ENCODE measurements around the gene HAGH. TPM values are rescaled to one million over a fixed set of nuclear protein-coding genes. Genes with fewer than 3 reads are reported as not detected.

The HAGH gene
- total and polyA plus RNA-seq, 4 experiments from 2014 or later: 54.3 to 77.8 (median 68.5) TPM

GRCh38 chr16:1768767-1769401, 57.7 kb downstream of the HAGH start:
- Mint-ChIP-seq H3K27ac (peak overlapping the region in 1 of 7 donors; percentile 82), H3K27me3 (no peaks in the 10 kb centered on the region), H3K4me3 (peak overlapping the region in 1 of 8 donors; percentile 9), H3K4me1 (peaks cover 8 to 20% (median 14%) of the 10 kb centered on the region in 4 donors), H3K9me3 (no peaks in the 10 kb centered on the region), H3K36me3 (peaks cover 4 to 28% of the 10 kb centered on the region in 2 donors)
- POLR2A ChIA-PET (ENCODE audit: partially characterized antibody): interaction anchor here (1.1 to 11.4 kb wide), 3 partner anchors 11 to 405 kb away, joined by 3 to 185 read pairs (median 66); partner anchors contain the start of genes MAPK8IP3, NUBP2 and SPSB3
- no peak for DNase-seq
- CTCF ChIA-PET (ENCODE audit: partially characterized antibody): no interaction called here
- Histone ChIP-seq H3K27ac (ENCODE audit: low read depth, low read length) (no peak overlapping the region), H3K4me1 (ENCODE audit: insufficient read depth, low read length) (peaks cover 17% of the 10 kb centered on the region), H3K36me3 (ENCODE audit: insufficient read depth, low read length) (peaks cover 12% of the 10 kb centered on the region), H3K27me3 (ENCODE audit: insufficient read depth, low read length) (no peaks in the 10 kb centered on the region), H3K9me3 (ENCODE audit: control insufficient read depth in 1 of 2, low read length in 2 of 2) (no peaks in the 10 kb centered on the region), H3K4me3 (ENCODE audit: low read length in 2 of 2) (no peak overlapping the region)
- intact Hi-C loops (cut with micrococcal nuclease): no loop called here

GRCh38 chr16:1768061-1768766, 58.4 kb downstream of the HAGH start:
- ChIA-PET POLR2A (ENCODE audit: partially characterized antibody) (interaction anchor here (9.4 to 11.4 kb wide), 2 partner anchors 12 to 61 kb away, joined by 66 to 185 read pairs; partner anchors contain the start of genes MAPK8IP3, NUBP2 and SPSB3), CTCF (ENCODE audit: partially characterized antibody) (no interaction called here)
- Histone ChIP-seq H3K27me3 (ENCODE audit: insufficient read depth, low read length) (no peaks in the 10 kb centered on the region), H3K9me3 (ENCODE audit: control insufficient read depth in 1 of 2, low read length in 2 of 2) (no peaks in the 10 kb centered on the region), H3K27ac (ENCODE audit: low read depth, low read length) (no peak overlapping the region), H3K36me3 (ENCODE audit: insufficient read depth, low read length) (peaks cover 12% of the 10 kb centered on the region), H3K4me1 (ENCODE audit: insufficient read depth, low read length) (peaks cover 14% of the 10 kb centered on the region), H3K4me3 (ENCODE audit: low read length in 2 of 2) (no peak overlapping the region)
- Mint-ChIP-seq H3K4me3 (no peak overlapping the region), H3K4me1 (peaks cover 6 to 18% (median 13%) of the 10 kb centered on the region in 4 donors), H3K9me3 (no peaks in the 10 kb centered on the region), H3K36me3 (peaks cover 4 to 28% of the 10 kb centered on the region in 2 donors), H3K27ac (peak overlapping the region in 2 of 7 donors; percentile 18 to 19), H3K27me3 (no peaks in the 10 kb centered on the region)
- intact Hi-C loops (cut with micrococcal nuclease): no loop called here
- DNase-seq: no peak

GRCh38 chr16:1767116-1767994, 59.3 kb downstream of the HAGH start:
- Mint-ChIP-seq H3K4me3 (no peak overlapping the region), H3K4me1 (peaks cover 6 to 17% (median 12%) of the 10 kb centered on the region in 4 donors), H3K27me3 (no peaks in the 10 kb centered on the region), H3K9me3 (no peaks in the 10 kb centered on the region), H3K36me3 (peaks cover 4 to 26% of the 10 kb centered on the region in 2 donors), H3K27ac (peak overlapping the region in 1 of 7 donors; percentile 24)
- H3K4me3 ChIP-seq (ENCODE audit: low read length in 2 of 2): no peak overlapping the region
- H3K27me3 ChIP-seq (ENCODE audit: insufficient read depth, low read length): no peaks in the 10 kb centered on the region
- DNase-seq: no peak
- POLR2A ChIA-PET (ENCODE audit: partially characterized antibody): interaction anchor here (9.4 to 11.4 kb wide), 2 partner anchors 13 to 61 kb away, joined by 66 to 185 read pairs; partner anchors contain the start of genes MAPK8IP3, NUBP2 and SPSB3
- H3K27ac ChIP-seq (ENCODE audit: low read depth, low read length): no peak overlapping the region
- peaks cover 21% of the 10 kb centered on the region for H3K36me3 ChIP-seq (ENCODE audit: insufficient read depth, low read length)
- intact Hi-C loops (cut with micrococcal nuclease): no loop called here
- peaks cover 13% of the 10 kb centered on the region for H3K4me1 ChIP-seq (ENCODE audit: insufficient read depth, low read length)
- H3K9me3 ChIP-seq (ENCODE audit: control insufficient read depth in 1 of 2, low read length in 2 of 2): no peaks in the 10 kb centered on the region
- CTCF ChIA-PET (ENCODE audit: partially characterized antibody): no interaction called here

- H3K27me3 Mint-ChIP-seq: no peaks in the 10 kb centered on the region
- no peaks in the 10 kb centered on the region for H3K9me3 Mint-ChIP-seq
- H3K4me1 Mint-ChIP-seq: peaks cover under 1 to 10% (median 6%) of the 10 kb centered on the region in 4 donors
- H3K27ac Mint-ChIP-seq: peak overlapping the region in 1 of 7 donors; percentile 24
- no peak for DNase-seq
- peaks cover 24% of the 10 kb centered on the region for H3K36me3 ChIP-seq (ENCODE audit: insufficient read depth, low read length)
- intact Hi-C loops (cut with micrococcal nuclease): no loop called here
- POLR2A ChIA-PET (ENCODE audit: partially characterized antibody): interaction anchor here (9.4 to 11.4 kb wide), 2 partner anchors 14 to 60 kb away, joined by 66 to 185 read pairs; partner anchors contain the start of genes MAPK8IP3, NUBP2 and SPSB3
- no peaks in the 10 kb centered on the region for H3K9me3 ChIP-seq (ENCODE audit: control insufficient read depth in 1 of 2, low read length in 2 of 2)
- CTCF ChIA-PET (ENCODE audit: partially characterized antibody): no interaction called here
- no peak overlapping the region for H3K4me3 Mint-ChIP-seq
- no peak overlapping the region for H3K27ac ChIP-seq (ENCODE audit: low read depth, low read length)
- no peak overlapping the region for H3K4me3 ChIP-seq (ENCODE audit: low read length in 2 of 2)
- H3K36me3 Mint-ChIP-seq: peaks cover 4 to 22% of the 10 kb centered on the region in 2 donors
- peaks cover 7% of the 10 kb centered on the region for H3K4me1 ChIP-seq (ENCODE audit: insufficient read depth, low read length)
- H3K27me3 ChIP-seq (ENCODE audit: insufficient read depth, low read length): no peaks in the 10 kb centered on the region
Observed at GRCh38 chr16:1766701-1767100, 59.9 kb downstream of the HAGH start.

GRCh38 chr16:1766231-1766630, 60.4 kb downstream of the HAGH start:
- no peak overlapping the region for H3K27ac Mint-ChIP-seq

GRCh38 chr16:1765826-1766225, 60.8 kb downstream of the HAGH start:
- Mint-ChIP-seq H3K4me1 (peaks cover 0 to 10% (median 4%) of the 10 kb centered on the region in 4 donors), H3K27me3 (no peaks in the 10 kb centered on the region), H3K9me3 (no peaks in the 10 kb centered on the region), H3K27ac (no peak overlapping the region), H3K4me3 (no peak overlapping the region), H3K36me3 (peaks cover 8 to 28% of the 10 kb centered on the region in 2 donors)
- no peak for DNase-seq
- Histone ChIP-seq H3K4me3 (ENCODE audit: low read length in 2 of 2) (no peak overlapping the region), H3K27ac (ENCODE audit: low read depth, low read length) (no peak overlapping the region), H3K4me1 (ENCODE audit: insufficient read depth, low read length) (peaks cover 7% of the 10 kb centered on the region), H3K9me3 (ENCODE audit: control insufficient read depth in 1 of 2, low read length in 2 of 2) (no peaks in the 10 kb centered on the region), H3K27me3 (ENCODE audit: insufficient read depth, low read length) (no peaks in the 10 kb centered on the region), H3K36me3 (ENCODE audit: insufficient read depth, low read length) (peaks cover 24% of the 10 kb centered on the region)
- POLR2A ChIA-PET (ENCODE audit: partially characterized antibody): interaction anchor here (11.4 kb wide), 1 partner anchor 14 kb away, joined by 185 read pairs; the partner anchor contains the start of genes NUBP2 and SPSB3
- CTCF ChIA-PET (ENCODE audit: partially characterized antibody): interaction anchor here (1.4 kb wide), 1 partner anchor 42 kb away, joined by 3 read pairs; no protein-coding TSS in a partner anchor
- intact Hi-C loops (cut with micrococcal nuclease): no loop called here

More at GRCh38 chr16:1766231-1766630, 60.4 kb downstream of the HAGH start:
- H3K9me3 Mint-ChIP-seq: no peaks in the 10 kb centered on the region
- peaks cover 0 to 10% (median 4%) of the 10 kb centered on the region in 4 donors for H3K4me1 Mint-ChIP-seq
- Histone ChIP-seq H3K36me3 (ENCODE audit: insufficient read depth, low read length) (peaks cover 24% of the 10 kb centered on the region), H3K4me3 (ENCODE audit: low read length in 2 of 2) (no peak overlapping the region), H3K9me3 (ENCODE audit: control insufficient read depth in 1 of 2, low read length in 2 of 2) (no peaks in the 10 kb centered on the region), H3K27me3 (ENCODE audit: insufficient read depth, low read length) (no peaks in the 10 kb centered on the region), H3K4me1 (ENCODE audit: insufficient read depth, low read length) (peaks cover 7% of the 10 kb centered on the region), H3K27ac (ENCODE audit: low read depth, low read length) (no peak overlapping the region)
- H3K4me3 Mint-ChIP-seq: no peak overlapping the region
- intact Hi-C loops (cut with micrococcal nuclease): no loop called here
- no peak for DNase-seq
- POLR2A ChIA-PET (ENCODE audit: partially characterized antibody): interaction anchor here (11.4 kb wide), 1 partner anchor 14 kb away, joined by 185 read pairs; the partner anchor contains the start of genes NUBP2 and SPSB3
- H3K36me3 Mint-ChIP-seq: peaks cover 5 to 24% of the 10 kb centered on the region in 2 donors
- no peaks in the 10 kb centered on the region for H3K27me3 Mint-ChIP-seq
- CTCF ChIA-PET (ENCODE audit: partially characterized antibody): no interaction called here
